HG02943 (cell line): ENCODE results near the gene FARP2.
"Not testable (repeated sequence)": the region's sequence is repeated elsewhere in the genome, so short reads cannot be mapped to it uniquely, and the experiment has no call there.

Experiments
- ATAC-seq: cut with Tn5 transposase; IDR thresholded peaks from one replicate; pipeline ENCODE4 v1.9.1; 2021; ENCODE audit warnings: mild to moderate bottlenecking, low read depth, moderate library complexity; ENCODE audit not compliant: unreplicated experiment

The FARP2 gene

DNA sequence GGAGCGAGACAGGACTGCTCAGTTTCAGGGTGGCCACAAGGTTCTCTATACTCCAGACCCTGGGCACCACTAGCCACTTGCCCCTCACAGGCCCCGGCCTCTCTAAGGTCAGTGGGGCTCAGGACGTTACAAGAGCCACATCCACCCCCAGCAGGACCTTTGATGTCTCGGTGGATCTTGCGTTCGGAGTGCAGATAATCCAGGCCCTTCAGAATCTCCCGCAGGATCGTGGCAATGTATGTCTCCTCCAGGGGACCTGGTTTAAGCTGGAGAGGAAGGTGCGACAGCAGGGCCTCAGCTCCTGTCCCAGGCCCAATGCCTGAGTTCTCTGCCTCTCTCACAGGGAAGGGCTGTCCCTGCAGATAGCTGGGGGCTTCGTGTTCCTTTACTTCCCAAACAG is 143.9 kb downstream of the FARP2 start:
- ATAC-seq = no peak

GRCh38 chr2:241500431-241500975 is 144.4 kb downstream of the FARP2 start:
- no peak for ATAC-seq

DNA sequence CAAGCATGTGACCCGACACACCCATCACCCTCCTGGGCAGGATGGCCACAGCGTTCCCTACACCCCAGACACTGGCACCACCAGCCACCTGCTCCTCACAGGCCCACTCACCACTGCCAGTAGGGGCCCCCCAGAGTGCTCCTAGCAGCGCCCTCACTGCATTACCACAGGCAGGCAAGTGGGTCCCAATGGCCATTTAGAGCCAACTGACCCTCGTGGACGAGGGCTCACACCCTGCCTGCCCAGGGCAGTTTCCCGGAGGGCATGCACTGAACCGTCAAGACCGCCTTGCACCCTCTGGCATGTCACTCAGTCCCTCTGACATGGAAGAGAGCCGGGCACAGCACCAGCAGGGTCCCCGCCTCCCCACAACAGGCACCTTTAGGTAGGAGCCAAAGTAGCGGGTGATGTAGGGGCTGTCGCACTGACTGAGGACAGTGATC is 145.0 kb downstream of the FARP2 start:
- no peak for ATAC-seq

DNA sequence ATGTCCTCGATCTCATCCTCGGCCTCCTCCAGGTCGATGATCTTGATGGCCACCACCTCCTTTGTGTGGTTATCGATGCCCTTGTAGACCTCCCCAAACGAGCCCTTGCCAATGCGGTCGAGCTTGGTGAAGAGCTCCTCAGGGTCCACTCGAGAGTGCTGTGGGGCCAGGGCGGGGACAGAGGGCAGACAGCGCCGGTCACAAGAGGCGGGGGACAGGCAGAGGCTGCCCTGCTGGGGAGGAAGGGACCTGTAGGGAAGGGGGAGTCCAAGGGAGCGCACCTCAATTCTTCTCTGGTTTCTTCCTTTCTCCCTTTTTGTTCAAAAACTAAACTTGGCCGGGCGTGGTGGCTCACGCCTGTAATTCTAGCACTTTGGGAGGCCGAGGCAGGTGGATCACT is 145.5 kb downstream of the FARP2 start:
- ATAC-seq = no peak

DNA sequence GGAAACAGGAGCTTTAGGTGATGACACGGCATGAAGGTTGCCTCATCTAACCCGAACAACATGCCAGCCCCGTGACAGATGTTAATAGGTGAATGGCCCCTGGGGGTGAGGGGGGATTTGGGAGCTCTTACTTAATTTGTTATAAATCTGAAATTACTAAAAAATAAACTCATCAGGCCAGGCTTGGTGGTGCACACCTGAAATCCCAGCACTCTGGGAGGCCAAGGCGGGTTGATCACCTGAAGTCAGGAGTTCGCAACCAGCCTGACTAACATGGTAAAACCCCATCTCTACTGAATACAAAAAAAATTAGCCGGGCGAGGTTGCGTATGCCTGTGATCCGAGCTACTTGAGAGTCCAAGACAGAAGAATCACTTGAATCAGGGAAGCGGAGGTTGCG is 146.2 kb downstream of the FARP2 start:
- no peak for ATAC-seq

DNA sequence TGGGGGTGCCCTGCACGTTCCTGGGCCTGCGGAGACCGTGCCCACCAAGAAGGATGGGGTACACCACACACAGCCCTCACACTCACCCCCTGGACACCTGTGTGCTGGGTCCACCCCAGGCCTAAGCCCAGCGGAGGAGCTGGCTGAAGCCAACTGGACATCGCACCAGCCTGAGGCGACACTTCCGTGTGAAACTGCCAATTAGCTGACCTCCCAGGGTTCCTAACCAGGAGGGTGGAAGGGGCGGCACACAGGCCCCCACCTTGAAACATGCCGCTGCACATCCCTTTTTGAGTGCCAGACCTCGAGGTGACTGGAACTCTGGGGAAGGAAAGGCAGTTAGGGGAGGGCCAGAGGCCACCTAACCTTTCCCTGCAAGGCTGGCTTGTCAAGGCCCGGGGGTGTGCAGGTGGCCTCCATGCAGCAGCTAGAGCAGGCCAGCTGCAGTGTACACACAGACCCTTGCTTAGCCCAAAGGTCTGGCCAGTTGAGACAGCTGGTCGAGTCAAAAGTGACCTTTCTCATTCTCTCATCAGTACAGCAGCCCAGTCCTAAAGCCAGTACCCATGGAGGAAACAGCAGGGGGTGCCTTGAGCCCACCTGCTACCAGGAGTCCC is 147.8 kb downstream of the FARP2 start:
- ATAC-seq = no peak

- no peak for ATAC-seq
These were observed 149.1 kb downstream of the FARP2 start for GRCh38 chr2:241505086-241505780.

DNA sequence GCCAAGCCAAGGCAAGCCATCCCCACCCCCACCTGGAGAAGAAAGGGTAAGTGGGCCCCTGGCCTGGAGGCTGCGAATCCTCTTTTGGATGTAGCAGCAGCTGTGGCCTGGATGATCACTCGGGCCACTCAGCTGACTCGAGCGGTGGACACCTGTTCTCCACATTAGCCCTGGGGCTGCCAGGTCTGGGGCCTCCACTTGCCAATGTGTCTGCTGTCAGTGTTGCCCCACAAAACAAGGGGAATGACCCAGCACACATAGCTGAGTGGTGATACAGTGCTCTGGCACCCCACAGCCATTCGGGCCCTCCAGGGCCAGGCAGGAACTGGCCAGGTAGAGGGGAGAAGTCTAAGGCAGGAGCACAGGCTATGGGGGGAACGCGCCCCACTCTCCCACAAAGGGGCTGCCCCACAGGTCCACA is 149.7 kb downstream of the FARP2 start:
- no peak for ATAC-seq

DNA sequence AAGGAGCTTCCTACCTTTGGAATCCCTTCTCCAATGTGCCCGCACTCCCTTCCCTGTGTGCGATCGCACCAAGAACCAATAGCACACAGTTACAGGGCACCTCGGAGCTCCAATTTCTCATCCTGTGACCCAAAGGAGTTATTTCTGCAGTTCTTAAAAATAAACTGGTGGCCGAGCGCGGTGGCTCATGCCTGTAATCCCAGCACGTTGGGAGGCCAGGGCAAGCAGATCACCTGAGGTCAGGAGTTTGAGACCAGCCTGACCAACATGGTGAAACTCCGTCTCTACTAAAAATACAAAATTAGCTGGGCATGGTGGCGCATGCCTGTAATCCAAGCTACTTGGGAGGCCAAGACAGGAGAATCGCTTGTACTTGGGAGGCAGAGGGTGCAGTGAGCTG is 150.2 kb downstream of the FARP2 start:
- ATAC-seq = not testable (repeated sequence)

DNA sequence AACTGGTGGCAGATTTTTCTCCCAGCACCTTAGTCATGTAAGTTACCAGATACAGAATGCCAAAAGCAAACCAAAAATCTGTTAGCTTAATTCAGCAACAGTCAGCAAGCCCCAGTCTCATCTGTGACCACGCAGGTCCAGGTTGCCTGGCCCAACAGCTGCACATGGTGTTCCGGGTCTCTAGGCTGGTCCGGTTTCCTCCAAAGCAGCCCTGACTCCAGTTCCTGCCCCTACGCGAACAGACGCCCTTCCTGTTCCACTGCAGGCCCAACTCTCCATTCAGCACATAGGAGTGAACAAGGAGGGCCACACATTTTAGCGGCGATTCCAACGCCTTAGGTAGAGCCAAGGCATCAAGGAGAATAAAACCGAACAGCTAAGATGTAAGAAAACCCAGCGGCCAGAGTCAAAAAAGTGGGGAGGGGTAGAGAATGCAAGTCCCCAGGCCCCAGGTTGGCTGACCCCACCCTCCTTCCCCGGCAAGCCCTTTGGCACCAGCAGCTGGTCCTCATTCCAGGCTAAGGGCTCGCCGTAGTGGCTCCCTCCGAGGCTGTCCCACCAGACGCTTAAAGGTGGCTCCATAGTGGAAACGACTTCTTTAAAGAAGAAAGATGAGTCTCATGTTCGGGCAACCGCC is 150.8 kb downstream of the FARP2 start:
- ATAC-seq = no peak

DNA sequence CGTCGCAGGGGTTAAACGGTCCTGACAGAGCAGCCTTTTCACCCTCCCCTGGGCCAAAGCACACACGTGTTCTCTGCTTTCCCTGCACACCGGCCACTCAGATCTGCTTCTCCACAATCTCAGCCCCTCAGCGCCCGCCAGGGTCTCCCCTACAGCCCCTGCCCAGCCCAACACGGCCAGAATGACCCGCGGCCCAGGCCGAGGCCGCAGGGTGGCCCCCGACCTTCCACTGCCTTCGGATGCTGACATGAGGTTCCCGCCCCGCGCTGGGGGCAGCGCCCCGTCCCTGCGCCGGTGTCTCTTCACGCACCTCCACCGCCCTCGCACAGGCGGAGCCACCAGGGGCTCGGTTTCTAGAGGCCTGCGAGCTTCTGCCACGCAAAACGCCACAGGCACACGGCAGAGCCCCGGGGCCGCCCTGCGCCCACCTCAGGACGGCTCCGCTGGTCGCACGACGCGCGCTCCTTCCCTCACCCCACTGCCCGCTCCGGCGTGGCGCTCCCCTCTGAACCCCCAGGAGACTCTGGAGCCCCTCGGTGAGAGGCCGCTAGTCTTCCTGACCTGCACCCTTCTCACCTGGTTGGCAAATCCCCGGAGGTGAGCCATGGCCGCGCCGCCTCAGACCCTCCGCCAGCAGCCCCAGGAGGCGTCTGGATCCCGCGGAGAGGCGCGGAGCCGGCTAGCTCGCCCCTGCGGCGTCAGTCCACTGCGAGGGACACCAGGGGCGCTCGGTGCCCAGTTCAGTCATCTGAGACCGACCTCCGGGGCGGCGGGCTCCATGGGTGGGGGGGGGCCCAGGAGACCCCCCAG is 151.6 kb downstream of the FARP2 start:
- ATAC-seq = peak; percentile 7

DNA sequence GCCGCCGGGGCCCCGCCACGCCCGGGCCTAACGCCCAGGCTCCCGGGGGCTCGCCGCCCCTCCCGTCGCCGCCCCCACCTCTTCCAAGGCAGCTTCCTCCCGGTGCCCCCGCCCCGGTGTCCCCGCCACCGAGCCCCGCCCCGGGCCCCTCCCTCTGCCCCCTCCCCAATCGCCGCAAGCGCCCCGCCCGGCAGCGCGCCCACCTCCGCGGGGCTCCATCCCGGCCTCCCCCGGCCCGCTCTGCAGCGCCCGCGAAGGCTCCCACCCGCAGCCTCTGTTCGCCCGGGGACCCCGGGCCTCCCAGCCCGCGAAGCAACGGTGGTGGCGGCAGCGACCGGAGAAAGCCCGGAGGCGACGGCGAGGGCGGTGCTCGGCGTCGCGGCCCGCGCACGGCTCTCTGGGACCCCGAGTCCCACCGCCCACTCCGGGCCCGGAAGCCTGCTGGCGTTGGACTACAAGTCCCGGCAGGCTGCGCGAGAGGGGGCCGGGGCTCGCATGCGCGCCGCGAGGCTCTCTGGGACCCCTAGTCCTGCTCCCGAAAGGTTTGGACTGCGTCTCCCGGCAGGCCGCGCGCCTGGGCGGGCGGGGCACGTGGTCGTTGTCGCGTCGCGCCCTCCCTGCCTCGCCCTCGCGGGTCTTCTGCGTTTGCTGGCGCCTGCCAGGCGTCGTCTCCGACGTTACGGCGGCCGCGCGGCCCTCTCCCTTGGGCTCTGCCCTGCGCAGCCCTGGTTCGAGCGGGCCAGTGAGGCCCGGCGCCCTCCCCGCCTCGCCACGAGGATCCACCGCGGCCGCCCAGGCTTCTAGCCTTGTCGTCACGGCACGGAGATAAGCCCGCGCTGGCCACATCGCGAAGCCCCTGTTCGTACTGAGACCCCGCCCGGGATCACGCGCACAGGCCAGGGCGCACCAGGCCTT is 152.4 kb downstream of the FARP2 start, which contains the start of gene STK25:
STK25 (minus strand) TSS at position 345 of the 915 bp plus-strand sequence. CDS start 549 bp downstream, outside the sequence.
- ATAC-seq = peak; percentile 76

- ATAC-seq = no peak
These were observed 153.2 kb downstream of the FARP2 start for GRCh38 chr2:241509155-241509784.

DNA sequence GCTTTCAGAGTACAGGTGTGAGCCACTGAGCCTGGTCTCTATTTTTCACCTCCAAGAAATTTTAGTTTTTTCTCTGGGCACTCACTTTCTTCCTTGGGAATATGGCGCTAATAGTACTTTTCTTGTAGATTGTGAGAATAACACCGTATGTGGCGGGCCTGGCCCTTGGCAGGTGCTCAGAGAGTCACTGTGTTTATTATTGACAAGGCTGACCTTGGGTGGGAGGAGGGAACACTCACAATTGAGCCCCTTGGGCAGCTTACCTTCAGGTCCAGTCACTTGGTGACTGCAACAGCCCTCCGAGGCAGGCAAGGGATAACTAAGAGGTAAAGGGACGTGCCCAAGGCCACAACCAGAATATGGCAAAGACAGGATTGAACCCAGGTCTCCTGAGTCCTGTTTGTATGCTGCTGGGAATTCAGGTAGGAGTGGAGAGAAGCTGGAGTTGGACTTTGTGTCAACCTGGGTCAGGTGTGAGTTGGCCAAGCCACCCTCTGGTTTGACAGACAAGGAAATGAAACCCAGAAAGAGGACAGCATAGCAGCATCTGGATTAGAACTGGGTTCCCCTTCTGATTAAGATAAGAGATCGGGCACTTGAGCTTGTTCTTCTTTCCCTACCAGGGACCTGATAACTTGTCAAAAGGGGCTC is 155.1 kb downstream of the FARP2 start:
- ATAC-seq = no peak

DNA sequence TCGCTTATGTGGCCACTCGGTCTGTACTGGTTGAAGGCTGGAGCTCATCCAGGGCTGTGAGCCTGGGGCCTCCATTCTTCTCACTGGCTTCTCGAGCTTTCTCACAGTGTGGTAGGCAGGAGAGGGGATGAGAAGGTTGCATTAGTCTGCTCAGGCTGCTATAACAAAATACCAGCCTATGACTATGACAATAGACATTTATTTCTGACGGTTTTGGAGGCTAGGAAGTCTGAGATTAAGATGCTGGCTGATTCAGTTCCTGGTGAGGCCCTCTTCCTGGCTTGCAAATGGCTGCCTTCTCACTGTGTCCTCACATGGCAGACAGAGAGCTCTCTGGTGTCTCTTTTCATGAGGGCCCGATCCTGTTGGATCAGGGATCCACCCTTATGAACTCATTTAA is 158.5 kb downstream of the FARP2 start:
- ATAC-seq = no peak

- peak; percentile 57 for ATAC-seq
These were observed 159.1 kb downstream of the FARP2 start for GRCh38 chr2:241514986-241515737.

DNA sequence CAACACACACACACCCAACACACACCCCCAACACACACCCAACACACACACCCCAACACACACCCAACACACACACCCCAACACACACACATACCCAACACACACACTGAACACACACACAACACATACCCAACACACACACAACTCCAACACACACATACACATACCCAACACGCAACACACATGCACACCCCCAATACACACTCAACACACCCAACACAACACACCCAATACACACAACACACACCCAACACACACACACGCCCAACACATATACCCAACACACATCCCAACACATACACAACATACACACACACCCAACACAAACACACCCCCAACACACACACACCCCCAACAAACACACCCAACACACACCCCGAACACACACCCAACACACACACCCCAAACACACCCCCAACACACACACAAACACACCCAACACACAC is 160.5 kb downstream of the FARP2 start:
- ATAC-seq = no peak

- ATAC-seq = no peak
These were observed 161.2 kb downstream of the FARP2 start for GRCh38 chr2:241517297-241517696.
